Activated CD4-positive, alpha-beta T cell treated with anti-CD3 and anti-CD28 coated beads for 4 hours (primary cell): ENCODE results near the gene GNB1L.
"Not testable (repeated sequence)": the region's sequence is repeated elsewhere in the genome, so short reads cannot be mapped to it uniquely, and the experiment has no call there.

Source experiments
- DNase-seq, 2 donors: peaks; one replicate each; pipeline ENCODE4 v3.0.0-alpha.2; 2020

Gene GNB1L

GRCh38 chr22:19842393-19843106 lies 12.1 kb downstream of the GNB1L start:
- DNase-seq: no peak

GRCh38 chr22:19841641-19842392 lies 12.9 kb downstream of the GNB1L start:
- DNase-seq: no peak

- DNase-seq: no peak
These were observed 13.6 kb downstream of the GNB1L start for GRCh38 chr22:19840955-19841640.

DNA sequence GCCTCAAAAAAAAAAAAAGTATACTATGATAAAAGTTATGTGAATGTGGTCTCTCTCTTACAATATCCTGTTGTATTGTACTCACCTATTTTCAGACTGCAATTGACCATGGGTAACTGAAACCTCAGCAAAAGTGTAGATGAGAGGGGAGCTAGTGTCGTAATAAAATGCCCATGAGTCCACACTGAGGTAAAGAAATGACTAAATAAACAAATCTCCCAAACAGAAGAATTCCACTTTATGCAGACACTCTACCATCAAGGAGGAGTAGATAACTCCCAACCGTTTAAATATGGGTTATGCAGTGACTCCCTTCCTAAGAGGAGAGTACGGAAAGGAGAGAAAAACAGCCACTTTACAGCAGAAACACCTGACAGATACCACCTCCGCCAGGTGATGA lies 14.6 kb downstream of the GNB1L start:
- no peak for DNase-seq

DNA sequence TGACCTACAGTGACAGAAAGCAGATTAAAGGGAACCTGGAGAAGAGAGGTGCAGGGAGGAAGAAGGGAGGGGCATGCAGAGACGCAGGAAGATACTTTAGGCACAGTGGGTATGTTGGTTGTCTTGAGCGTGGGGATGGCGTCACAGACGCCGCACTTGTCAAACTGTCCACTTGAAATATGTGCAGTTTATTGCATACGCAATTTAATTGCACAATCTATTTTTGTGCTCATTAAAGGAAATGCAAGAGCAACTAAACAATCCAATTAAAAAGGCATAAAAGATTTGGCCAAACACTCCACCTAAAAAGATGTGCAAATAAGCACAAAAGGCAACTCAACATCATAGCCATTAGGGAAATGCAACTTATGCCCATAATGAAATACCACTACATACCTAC lies 16.8 kb downstream of the GNB1L start:
- DNase-seq: no peak

GRCh38 chr22:19836512-19836911 lies 18.2 kb downstream of the GNB1L start:
- no peak for DNase-seq

- no peak for DNase-seq
These were observed 20.1 kb downstream of the GNB1L start for GRCh38 chr22:19834599-19834998.

DNA sequence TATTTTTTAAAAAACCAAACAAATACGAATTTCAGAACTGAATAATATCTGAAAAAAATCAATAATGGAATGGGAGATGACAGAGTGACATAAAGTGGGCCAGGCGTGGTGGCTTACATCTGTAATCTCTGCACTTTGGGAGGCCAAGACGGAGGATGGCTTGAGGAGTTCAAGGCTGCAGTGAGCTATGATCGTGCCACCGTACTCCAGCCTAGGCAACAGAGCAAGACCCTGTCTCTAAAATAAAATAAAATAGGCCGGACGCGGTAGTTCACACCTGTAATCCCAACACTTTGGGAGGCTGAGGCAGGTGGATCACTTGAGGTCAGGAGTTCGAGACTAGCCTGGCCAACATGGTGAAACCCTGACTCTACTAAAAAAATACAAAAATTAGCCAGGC lies 21.3 kb downstream of the GNB1L start:
- DNase-seq: not testable (repeated sequence)

DNA sequence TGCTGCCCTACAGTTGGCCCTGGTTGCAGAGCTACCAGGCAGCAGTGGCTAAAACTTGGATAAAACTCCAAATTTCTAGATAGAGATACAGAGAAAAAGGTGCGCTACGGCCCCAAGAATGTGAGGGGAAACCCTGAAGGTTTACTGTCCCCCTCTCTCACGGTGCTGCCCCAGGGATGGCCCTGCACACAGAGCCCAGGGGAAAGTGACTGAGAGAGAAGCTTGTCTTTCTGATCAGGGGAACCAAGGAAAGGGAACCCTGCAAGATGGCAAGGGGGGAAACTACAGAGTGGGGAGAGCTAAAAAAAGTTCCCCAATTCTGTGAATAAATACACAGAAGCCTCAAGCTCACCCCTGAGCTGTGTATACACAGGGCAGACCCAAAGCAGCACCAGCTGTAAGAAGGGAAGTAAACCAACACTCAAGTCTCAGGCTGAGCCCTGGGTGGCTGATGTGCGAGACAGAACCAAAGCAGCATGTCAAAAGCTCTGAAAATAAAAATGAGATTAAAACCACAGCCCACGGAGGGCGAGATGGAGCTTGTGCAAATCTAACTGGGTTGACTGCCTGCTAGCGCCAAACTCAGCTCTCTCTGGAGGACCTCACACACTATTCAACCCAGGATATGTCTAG lies 22.1 kb downstream of the GNB1L start:
- no peak for DNase-seq

DNA sequence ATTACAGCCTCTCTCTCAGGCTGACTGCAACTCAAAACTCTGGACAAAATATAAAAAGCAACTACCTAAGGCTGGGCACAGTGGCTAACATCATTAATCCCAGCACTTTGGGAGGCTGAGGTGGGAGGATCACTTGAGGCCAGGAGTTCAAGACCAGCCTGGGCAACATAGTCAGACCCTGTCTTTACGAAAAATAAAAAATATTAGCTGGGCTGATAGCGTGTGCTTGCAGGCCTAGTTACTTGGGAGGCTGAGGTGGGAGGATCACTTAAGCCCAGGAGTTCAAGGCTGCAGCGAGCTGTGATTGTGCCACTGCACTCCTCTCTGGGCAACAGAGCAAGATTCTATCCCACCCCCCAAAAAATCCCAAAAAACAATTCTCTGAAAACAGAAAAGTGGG lies 22.7 kb downstream of the GNB1L start:
- DNase-seq: not testable (repeated sequence)

GRCh38 chr22:19831016-19831415 lies 23.7 kb downstream of the GNB1L start:
- no peak for DNase-seq

- no peak for DNase-seq
These were observed 26.7 kb downstream of the GNB1L start for GRCh38 chr22:19828035-19828401.

DNA sequence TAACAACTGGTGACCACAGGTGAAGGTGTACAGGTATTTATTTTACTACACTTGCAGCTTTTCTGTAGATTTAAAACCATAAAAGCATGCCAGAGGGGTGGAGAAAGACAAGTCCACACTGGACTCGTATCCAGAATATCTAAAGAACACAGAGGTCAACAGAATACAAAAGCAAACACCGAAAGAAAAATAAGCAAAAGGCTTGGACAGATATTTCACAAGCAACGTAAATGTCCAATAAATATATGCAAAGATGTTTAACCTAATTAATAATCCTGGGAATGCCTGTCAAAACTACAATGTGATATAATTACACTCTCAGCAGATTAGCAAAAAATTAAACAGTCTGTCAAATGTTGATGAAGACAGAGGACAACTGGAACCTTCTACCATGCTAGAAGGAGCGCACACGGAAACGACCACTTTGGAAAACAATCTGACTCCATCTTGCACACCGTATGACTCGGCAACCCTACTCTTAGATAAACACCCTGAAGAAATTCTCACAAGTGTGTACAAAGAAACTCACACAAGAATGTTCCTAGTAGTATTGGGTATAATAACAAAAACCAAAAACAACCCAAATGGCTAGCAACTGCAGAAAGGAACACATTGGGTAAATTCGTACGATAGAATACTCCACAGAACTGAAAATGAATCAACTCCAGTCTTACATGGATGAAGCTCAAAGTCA lies 27.2 kb downstream of the GNB1L start:
- DNase-seq: no peak

GRCh38 chr22:19826619-19826950 lies 28.1 kb downstream of the GNB1L start:
- DNase-seq: no peak

- DNase-seq: no peak
These were observed 28.6 kb downstream of the GNB1L start for GRCh38 chr22:19825904-19826618.

DNA sequence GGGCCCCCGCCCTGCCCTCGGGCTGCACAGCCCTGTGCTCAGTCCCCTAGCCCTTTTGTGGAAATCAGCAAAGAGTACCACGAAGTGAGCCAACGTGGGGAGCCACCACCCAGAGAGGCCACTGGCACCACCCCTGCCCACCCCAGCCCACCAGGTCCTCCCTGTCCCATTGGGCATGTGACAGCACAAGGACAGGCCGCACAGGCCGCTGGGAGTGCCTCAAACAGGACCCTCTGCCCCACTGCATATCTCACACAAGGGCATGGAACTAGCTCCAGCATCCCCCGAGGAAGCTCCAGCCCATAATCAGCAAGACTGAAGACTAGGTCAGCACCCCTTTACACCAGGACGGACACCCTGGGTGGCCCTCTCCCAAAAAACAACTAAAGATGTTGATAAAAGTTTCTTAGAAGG lies 29.7 kb downstream of the GNB1L start:
- DNase-seq: no peak

DNA sequence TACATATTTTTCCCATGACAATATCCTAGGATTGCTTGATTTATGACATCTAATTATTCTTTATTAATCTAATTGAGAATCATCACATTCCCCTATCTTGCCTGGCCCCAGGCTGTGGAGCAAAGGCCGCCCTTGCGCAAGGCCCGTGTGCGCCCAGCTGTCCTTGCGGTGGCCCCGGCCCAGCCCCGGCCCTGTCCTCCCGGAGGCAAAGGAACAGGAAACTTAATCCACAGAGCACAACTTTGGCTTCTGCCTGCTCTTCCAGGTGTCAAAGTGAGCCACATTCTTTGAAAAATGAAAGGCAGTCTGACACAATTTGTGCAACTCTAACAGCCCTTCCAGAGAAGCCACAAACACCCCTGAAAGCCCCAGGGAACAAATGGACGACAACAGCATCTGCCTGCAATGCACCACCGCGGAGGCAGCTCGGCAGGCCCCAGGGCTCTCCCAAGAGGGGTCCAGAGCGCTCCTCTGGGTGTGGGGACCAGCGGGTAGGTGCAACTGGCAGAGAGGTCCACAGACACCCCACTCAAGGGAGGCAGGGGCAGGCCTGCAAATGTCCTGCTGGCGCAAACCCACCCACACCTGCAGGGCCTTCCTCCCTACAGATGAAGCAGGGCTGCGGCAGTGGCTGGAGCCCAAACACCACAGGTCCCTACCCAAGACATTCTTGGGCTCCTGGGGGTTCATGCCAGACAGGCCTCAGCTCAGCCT lies 30.3 kb downstream of the GNB1L start:
- no peak for DNase-seq

DNA sequence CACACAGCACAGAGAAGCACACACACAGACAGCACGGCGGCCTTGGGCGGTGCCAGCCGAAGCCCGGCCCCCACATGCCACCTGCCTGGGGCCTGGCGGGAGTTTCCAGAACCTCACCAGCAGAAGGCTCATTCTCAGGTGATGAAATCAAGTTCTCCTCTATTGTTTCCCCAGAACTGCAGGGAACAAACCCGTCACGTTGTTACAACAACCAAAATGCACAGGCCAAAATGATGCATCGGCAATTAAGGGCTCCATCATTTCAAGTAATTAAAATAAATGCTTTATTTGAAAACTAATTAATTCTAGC lies 30.8 kb downstream of the GNB1L start:
- DNase-seq: no peak

GRCh38 chr22:19823191-19823901 lies 31.3 kb downstream of the GNB1L start:
- DNase-seq: no peak

DNA sequence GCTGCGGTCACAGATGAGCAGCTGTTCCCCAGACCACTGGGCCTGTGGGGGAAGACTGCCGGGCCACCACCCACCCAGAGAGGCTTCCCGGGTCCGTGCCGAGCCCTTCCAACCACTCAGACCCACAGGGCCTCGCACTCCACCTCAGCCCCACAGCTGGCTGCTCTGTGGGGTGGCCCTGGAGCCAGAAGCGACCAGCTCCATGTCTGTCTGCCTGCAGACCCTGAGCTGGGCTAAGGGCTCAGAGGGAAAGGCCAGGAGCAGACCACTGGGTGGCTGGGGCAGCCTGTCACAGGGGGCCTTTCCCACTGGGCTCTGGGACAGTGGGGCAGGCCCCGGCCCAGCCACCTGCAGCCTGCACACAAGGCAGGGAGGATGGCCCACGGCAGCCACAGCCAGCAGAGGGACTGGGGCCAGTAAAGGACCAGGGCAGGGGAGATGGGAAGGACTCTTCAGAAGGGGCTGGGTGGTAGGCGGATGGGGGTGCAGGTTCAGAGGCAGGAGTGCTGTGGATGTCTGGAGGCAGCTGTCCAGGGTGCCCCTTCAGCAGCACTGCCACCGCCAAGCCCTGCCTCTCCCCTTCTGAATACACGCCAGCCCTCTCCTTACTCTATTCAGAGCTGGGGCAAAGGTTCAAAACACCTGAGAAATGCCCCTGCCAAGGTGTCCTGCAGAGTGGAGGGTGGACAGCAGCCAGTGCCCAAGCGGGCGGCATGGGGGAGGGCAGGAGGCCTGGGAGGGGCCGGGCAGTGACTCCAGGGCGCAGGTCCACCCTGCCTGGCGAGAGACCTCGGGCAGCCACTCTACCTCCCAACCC lies 32.2 kb downstream of the GNB1L start:
- DNase-seq: no peak
